Small intestine (tissue), 7 donors: ENCODE measurements around the gene GOLGB1. TPM values are rescaled to one million over a fixed set of nuclear protein-coding genes. Genes with fewer than 3 reads are reported as not detected.
"Not testable (repeated sequence)": the region's sequence is repeated elsewhere in the genome, so short reads cannot be mapped to it uniquely, and the experiment has no call there.

Experiments used
- DNase-seq, 2 donors: peaks; one replicate each; pipeline versions ENCODE4 v3.0.0 to v3.0.0-alpha.2; 2013
- FAIRE-seq: peaks from 2 replicates; lab custom pipeline; 2012; peaks lifted over from hg19 to GRCh38; lab: Jason Lieb, UNC
- H3K27ac ChIP-seq, 3 donors: one replicate each; pipeline ENCODE4 v1.5.1; 2013; ENCODE audit warnings: low read length in 2 of 3, mild to moderate bottlenecking in 2 of 3, control low read depth in 1 of 3, inconsistent platforms in 1 of 3, low read depth in 1 of 3, moderate library complexity in 1 of 3
- H3K27me3 ChIP-seq, 3 donors: one replicate each; pipeline ENCODE4 v1.6.1; 2013; ENCODE audit warnings: low read length in 3 of 3, inconsistent platforms in 1 of 3; ENCODE audit not compliant: control insufficient read depth in 3 of 3, insufficient read depth in 3 of 3
- H3K36me3 ChIP-seq, 3 donors: one replicate each; pipeline ENCODE4 v1.6.1; 2013; ENCODE audit warnings: low read length in 3 of 3, inconsistent platforms in 1 of 3, low read depth in 1 of 3, mild to moderate bottlenecking in 1 of 3, moderate library complexity in 1 of 3; ENCODE audit not compliant: control insufficient read depth in 3 of 3, insufficient read depth in 2 of 3
- H3K4me1 ChIP-seq, 3 donors: one replicate each; pipeline ENCODE4 v1.6.1; 2013; ENCODE audit warnings: low read length in 2 of 3, inconsistent platforms in 1 of 3, low read depth in 1 of 3, mild to moderate bottlenecking in 1 of 3, moderate library complexity in 1 of 3; ENCODE audit not compliant: control insufficient read depth in 3 of 3, insufficient read depth in 2 of 3
- H3K4me3 ChIP-seq, 3 donors: one replicate each; pipeline ENCODE4 v1.5.1; 2013; ENCODE audit warnings: low read length in 3 of 3, control low read depth in 1 of 3, inconsistent platforms in 1 of 3, low read depth in 1 of 3, mild to moderate bottlenecking in 1 of 3, moderate library complexity in 1 of 3
- H3K9me3 ChIP-seq, 2 donors: one replicate each; pipeline ENCODE4 v1.6.1; 2013; ENCODE audit warnings: low read depth in 1 of 2, low read length in 1 of 2; ENCODE audit not compliant: control insufficient read depth in 2 of 2, insufficient read depth in 1 of 2
- WGBS, 3 donors: extraction: QIAGEN DNeasy Blood & Tissue Kit; methylation state at CpG; one replicate each; pipeline ENCODE4 v1.1.7; 2013; 5-methylcytosine and 5-hydroxymethylcytosine counted together
- polyA plus RNA-seq, 4 donors: library from polyadenylated mRNA; stranded (reverse) in 3 of 4; unstranded in 1 of 4; fragments of 200-250 nt in 3 of 4; fragments of 120-200 nt in 1 of 4; gene quantifications; one replicate each; pipeline versions ENCODE4 v1.2.1 to v1.2.3, GENCODE V29; 2013
- donor health status: healthy with polysubstance abuse.
- donor health status: control.
- donor health status: control.
- donor health status: Bipolar disorder and iron deficiency.
- donor health status: healthy.

Gene GOLGB1
- polyA plus RNA-seq, 4 donors = 17.3 to 65.1 (median 25.5) TPM

DNA sequence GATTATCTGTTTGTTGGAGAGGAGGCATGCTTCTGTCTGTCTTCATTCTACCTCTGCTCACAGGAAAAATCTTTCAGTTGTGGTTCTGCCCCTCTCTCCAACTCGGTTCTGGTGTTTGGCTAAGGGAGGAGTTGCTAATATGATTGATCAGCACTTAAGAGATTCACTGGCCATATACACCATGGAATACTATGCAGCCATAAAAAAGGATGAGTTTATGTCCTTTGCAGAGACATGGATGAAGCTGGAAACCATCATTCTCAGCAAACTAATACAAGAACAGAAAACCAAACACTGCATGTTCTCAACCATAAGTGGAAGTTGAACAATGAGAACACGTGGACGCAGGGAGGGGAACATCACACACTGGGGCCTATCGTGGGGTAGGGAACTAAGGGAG lies 25.6 kb upstream of the GOLGB1 start:
- 93 to 96% (median 94%) methylated on average over 4 of the region's 4 CpGs for WGBS, 3 donors

GRCh38 chr3:121769246-121769645 lies 19.7 kb upstream of the GOLGB1 start:
- H3K27ac ChIP-seq = no peak overlapping the region
- H3K9me3 ChIP-seq = no peaks in the 10 kb centered on the region
- FAIRE-seq (peak; percentile 30), DNase-seq (no peak)
- no peaks in the 10 kb centered on the region for H3K27me3 ChIP-seq
- H3K36me3 ChIP-seq = peaks cover 3 to 25% (median 10%) of the 10 kb centered on the region in 3 donors
- WGBS, 3 donors = 98 to 100% (median 100%) methylated on average over 1 of the region's 1 CpG
- no peak overlapping the region for H3K4me3 ChIP-seq
- H3K4me1 ChIP-seq = no peaks in the 10 kb centered on the region

More for the DNA sequence above, 25.6 kb upstream of the GOLGB1 start:
- DNase-seq, H3K4me1 ChIP-seq, H3K9me3 ChIP-seq, FAIRE-seq, H3K27me3 ChIP-seq, H3K27ac ChIP-seq, H3K4me3 ChIP-seq: not testable (repeated sequence)
- peaks cover 6 to 28% (median 14%) of the 10 kb centered on the region in 3 donors for H3K36me3 ChIP-seq

DNA sequence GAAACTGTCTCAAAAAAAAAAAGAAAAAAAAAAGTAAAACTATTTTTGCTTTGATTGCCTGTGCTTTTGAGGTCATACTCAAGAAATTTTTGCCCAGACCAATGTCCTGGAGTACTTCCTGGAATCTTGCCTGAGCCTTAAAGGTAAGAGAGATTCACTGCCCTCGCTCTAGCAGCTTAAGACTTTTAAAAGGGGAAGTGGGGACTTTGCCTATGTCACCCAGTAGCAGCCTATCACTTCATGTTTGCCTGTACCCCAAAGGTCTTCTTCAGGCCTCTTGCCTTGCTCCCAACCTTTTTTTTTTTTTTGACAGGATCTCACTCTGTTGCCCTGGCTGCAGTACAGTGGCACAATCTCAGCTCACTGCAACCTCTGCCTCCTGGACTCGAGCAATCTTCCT lies 18.9 kb upstream of the GOLGB1 start:
- Histone ChIP-seq H3K36me3 (peaks cover 3 to 25% (median 8%) of the 10 kb centered on the region in 3 donors), H3K27ac (no peak overlapping the region), H3K9me3 (no peaks in the 10 kb centered on the region), H3K27me3 (no peaks in the 10 kb centered on the region), H3K4me1 (no peaks in the 10 kb centered on the region), H3K4me3 (no peak overlapping the region)
- WGBS, 3 donors = 79 to 93% (median 91%) methylated on average over 2 of the region's 2 CpGs
- DNase-seq (no peak), FAIRE-seq (no peak)

DNA sequence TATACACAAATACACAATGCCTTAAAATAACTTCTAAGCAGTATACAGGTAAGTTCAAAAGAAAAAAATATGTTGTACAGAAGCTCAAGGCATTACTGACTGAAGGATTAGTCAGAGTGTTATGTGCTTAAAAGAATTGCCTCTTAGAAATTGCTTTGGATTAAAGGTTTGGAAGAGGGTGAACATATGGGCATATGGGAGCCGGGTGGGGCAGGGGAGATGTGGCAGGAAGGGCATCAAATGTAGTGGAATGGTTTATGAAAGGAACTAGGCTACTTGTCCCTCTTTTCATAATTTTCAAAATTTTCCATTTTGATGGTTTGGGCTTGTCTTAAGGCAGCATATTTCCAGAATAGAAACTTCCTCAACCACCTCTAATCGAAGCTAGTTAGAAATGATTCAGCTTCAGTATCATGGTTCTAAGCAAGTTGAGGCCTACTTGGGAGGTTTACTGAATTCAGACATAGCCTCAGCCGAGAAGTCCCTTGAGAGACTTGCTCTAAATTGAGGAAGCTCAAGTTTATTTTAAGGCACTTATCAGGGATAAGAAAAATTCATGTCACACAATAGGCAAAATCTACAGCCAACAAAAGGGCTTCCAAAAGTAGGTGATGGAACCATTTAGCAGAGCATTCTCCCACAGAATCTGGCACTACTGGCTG lies 10.1 kb upstream of the GOLGB1 start:
- Histone ChIP-seq H3K27ac (no peak overlapping the region), H3K9me3 (no peaks in the 10 kb centered on the region), H3K4me1 (no peaks in the 10 kb centered on the region), H3K36me3 (no peaks in the 10 kb centered on the region), H3K27me3 (no peaks in the 10 kb centered on the region), H3K4me3 (no peak overlapping the region)
- no peak for DNase-seq
- 80 to 84% (median 80%) methylated on average over 3 of the region's 3 CpGs for WGBS, 3 donors
- no peak for FAIRE-seq

- no peaks in the 10 kb centered on the region for H3K4me1 ChIP-seq
- WGBS, 3 donors = 4 to 35% (median 8%) methylated on average over 1 of the region's 1 CpG
- no peaks in the 10 kb centered on the region for H3K9me3 ChIP-seq
- H3K27me3 ChIP-seq = no peaks in the 10 kb centered on the region
- no peaks in the 10 kb centered on the region for H3K36me3 ChIP-seq
- no peak overlapping the region for H3K27ac ChIP-seq
- DNase-seq (no peak), FAIRE-seq (no peak)
- no peak overlapping the region for H3K4me3 ChIP-seq
Measured at GRCh38 chr3:121758727-121759450, 9.3 kb upstream of the GOLGB1 start.

DNA sequence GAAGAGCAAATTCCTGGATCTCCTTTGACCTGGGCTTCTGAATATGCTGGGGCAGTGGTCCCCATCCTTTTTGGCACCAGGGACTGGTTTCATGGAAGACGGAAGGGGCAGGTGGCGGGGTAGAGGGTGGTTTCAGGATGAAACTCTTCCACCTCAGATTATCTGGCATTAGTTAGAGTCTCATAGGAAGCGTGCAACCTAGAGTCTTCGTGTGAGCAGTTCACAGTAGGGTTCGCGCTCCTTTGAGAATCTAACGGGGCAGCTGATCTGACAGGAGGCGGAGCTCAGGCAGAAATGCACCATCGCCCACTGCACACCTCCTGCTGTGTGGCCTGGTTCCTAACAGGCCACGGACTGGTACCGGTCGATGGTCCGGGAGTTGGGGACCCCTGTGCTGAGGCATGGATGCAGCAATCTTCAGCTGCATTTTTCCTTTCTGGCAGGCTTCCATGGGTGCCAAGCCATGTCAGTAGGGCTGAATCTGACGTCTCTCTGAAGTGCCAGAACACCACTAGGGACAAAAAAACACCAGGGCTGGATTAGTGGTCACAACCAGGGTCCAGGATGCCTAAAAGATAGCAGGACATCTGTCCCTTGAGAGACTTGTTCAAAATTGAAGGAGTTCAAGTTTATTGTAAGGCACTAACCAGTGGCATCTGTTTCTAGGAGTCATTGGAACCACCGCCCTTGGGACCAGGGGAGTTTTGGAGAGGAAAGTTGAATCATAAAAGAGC lies 8.4 kb upstream of the GOLGB1 start:
- no peak overlapping the region for H3K4me3 ChIP-seq
- WGBS, 3 donors = 85 to 92% (median 90%) methylated on average over 15 of the region's 15 CpGs
- H3K27ac ChIP-seq = no peak overlapping the region
- H3K27me3 ChIP-seq = no peaks in the 10 kb centered on the region
- no peaks in the 10 kb centered on the region for H3K36me3 ChIP-seq
- DNase-seq (no peak), FAIRE-seq (no peak)
- H3K9me3 ChIP-seq = no peaks in the 10 kb centered on the region
- H3K4me1 ChIP-seq = no peaks in the 10 kb centered on the region

DNA sequence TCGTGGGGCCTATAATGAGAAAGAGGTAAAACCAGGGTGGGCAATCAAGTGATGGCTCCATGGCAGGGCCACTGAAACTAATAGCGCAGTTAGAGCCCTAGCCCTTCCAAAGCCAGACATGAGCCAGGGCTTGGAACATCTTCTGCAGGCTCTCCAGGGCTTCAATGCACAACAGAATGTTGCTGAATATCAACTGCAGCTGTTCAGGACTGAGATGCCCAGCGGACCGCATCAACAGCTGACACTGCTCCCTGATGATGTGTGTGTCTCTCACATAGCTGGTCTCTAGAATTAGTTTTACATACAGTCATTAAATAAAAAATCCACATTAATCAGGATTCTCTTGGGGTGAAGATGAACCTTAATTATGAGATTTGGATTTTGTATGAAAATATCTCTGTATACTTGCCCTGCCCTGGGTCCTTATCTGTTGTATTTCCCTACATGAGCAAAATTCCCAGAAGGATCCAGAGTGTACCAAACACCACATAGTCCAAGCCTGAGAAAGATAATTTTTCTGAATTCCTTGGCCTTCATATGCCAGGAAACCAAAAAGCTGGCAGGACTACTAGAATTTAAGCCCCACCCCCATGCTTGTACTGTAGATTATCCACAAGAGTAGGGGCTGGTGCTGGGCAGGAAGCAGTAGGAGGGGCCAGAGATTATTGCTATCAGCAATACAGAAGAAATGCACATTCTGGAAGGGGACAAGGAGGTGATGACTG lies 7.7 kb upstream of the GOLGB1 start:
- no peaks in the 10 kb centered on the region for H3K36me3 ChIP-seq
- H3K27ac ChIP-seq = no peak overlapping the region
- DNase-seq (no peak), FAIRE-seq (no peak)
- no peaks in the 10 kb centered on the region for H3K9me3 ChIP-seq
- WGBS, 3 donors = 75 to 82% (median 80%) methylated on average over 4 of the region's 4 CpGs
- H3K4me1 ChIP-seq = no peaks in the 10 kb centered on the region
- no peaks in the 10 kb centered on the region for H3K27me3 ChIP-seq
- H3K4me3 ChIP-seq = no peak overlapping the region

- no peak overlapping the region for H3K4me3 ChIP-seq
- H3K27me3 ChIP-seq = no peaks in the 10 kb centered on the region
- no peak overlapping the region for H3K27ac ChIP-seq
- peaks cover 0 to 7% (median 0%) of the 10 kb centered on the region in 3 donors for H3K4me1 ChIP-seq
- 52 to 87% (median 77%) methylated on average over 1 of the region's 1 CpG for WGBS, 3 donors
- DNase-seq (no peak), FAIRE-seq (no peak)
- H3K9me3 ChIP-seq = no peaks in the 10 kb centered on the region
- H3K36me3 ChIP-seq = no peaks in the 10 kb centered on the region
Measured at GRCh38 chr3:121752772-121753171, 3.2 kb upstream of the GOLGB1 start.
